HG03066 (cell line): ENCODE measurements around the gene WDR33.

Experiments
- ATAC-seq: cut with Tn5 transposase; IDR thresholded peaks from one replicate; pipeline ENCODE4 v1.9.1; 2021; ENCODE audit warnings: low read depth; ENCODE audit not compliant: unreplicated experiment

The WDR33 gene

GRCh38 chr2:127661072-127661649 lies 149.8 kb downstream of the WDR33 start:
- ATAC-seq: no peak

- ATAC-seq: no peak
Measured at GRCh38 chr2:127660291-127660578, 150.7 kb downstream of the WDR33 start.

GRCh38 chr2:127659408-127660290 lies 151.3 kb downstream of the WDR33 start:
- no peak for ATAC-seq

- no peak for ATAC-seq
Measured at GRCh38 chr2:127658641-127659407, 152.1 kb downstream of the WDR33 start.

- ATAC-seq: no peak
Measured at GRCh38 chr2:127658146-127658545, 152.8 kb downstream of the WDR33 start.

GRCh38 chr2:127657232-127657595 lies 153.8 kb downstream of the WDR33 start:
- no peak for ATAC-seq

- ATAC-seq: no peak
Measured at GRCh38 chr2:127656569-127657231, 154.3 kb downstream of the WDR33 start.

GRCh38 chr2:127655209-127656073 lies 155.5 kb downstream of the WDR33 start:
- no peak for ATAC-seq

GRCh38 chr2:127654838-127655175 lies 156.2 kb downstream of the WDR33 start:
- no peak for ATAC-seq

- ATAC-seq: no peak
Measured at GRCh38 chr2:127654084-127654837, 156.7 kb downstream of the WDR33 start.

- ATAC-seq: no peak
Measured at GRCh38 chr2:127653421-127654083, 157.4 kb downstream of the WDR33 start.

GRCh38 chr2:127652786-127653357 lies 158.1 kb downstream of the WDR33 start:
- no peak for ATAC-seq

- ATAC-seq: no peak
Measured at GRCh38 chr2:127651971-127652550, 158.9 kb downstream of the WDR33 start.

GRCh38 chr2:127651381-127651809 lies 159.6 kb downstream of the WDR33 start:
- ATAC-seq: no peak
